Endothelial cell of umbilical vein (primary cell): ENCODE results near the gene FIG4.

ENCODE experiments used
- CTCF ChIP-seq, 2 donors: IDR thresholded peaks; 1 replicate in 1 of 2; 2 replicates in 1 of 2; pipeline ENCODE4 v1.5.1; 2011; ENCODE audit warnings: low read length in 2 of 2, mild to moderate bottlenecking in 2 of 2, moderate library complexity in 2 of 2, control low read depth in 1 of 2, inconsistent platforms in 1 of 2, low read depth in 1 of 2; ENCODE audit not compliant: insufficient read depth in 1 of 2; ENCODE audit errors: extremely low read depth in 1 of 2
- EZH2 ChIP-seq: IDR thresholded peaks from 2 replicates; pipeline ENCODE4 v1.6.1; 2012; ENCODE audit warnings: borderline replicate concordance, low read depth, mild to moderate bottlenecking, moderate library complexity, low read length, inconsistent platforms; ENCODE audit not compliant: severe bottlenecking
- FOS ChIP-seq: IDR thresholded peaks from 2 replicates; pipeline ENCODE4 v1.6.1; 2011; ENCODE audit warnings: mild to moderate bottlenecking, low read length, moderate library complexity, borderline replicate concordance; ENCODE audit not compliant: insufficient read depth
- GATA2 ChIP-seq: IDR thresholded peaks from 2 replicates; pipeline ENCODE4 v1.7.0; 2011; ENCODE audit warnings: low read depth, mild to moderate bottlenecking, moderate library complexity, mixed read lengths, low read length; ENCODE audit not compliant: insufficient read length, insufficient read depth
- JUN ChIP-seq: IDR thresholded peaks from 2 replicates; pipeline ENCODE4 v1.6.1; 2011; ENCODE audit warnings: borderline replicate concordance, low read depth; ENCODE audit not compliant: insufficient read length, insufficient read depth
- MYC ChIP-seq: IDR thresholded peaks from one replicate; pipeline ENCODE4 v1.6.1; 2011; ENCODE audit warnings: mild to moderate bottlenecking, low read depth, low read length
- POLR2A ChIP-seq: IDR thresholded peaks from 2 replicates; pipeline ENCODE4 v1.6.1; 2012; ENCODE audit warnings: low read depth, mild to moderate bottlenecking, control low read depth, low read length
- POLR2AphosphoS5 ChIP-seq: IDR thresholded peaks from 2 replicates; pipeline ENCODE4 v1.6.1; 2012; ENCODE audit warnings: low read depth, mild to moderate bottlenecking, control low read depth, low read length, moderate library complexity; ENCODE audit not compliant: insufficient read depth
- TF ChIP-seq, protein P1 (sequence below): IDR thresholded peaks from 2 replicates; pipeline ENCODE4 v1.6.1; 2011; ENCODE audit not compliant: insufficient read depth, insufficient read length

GRCh38 chr6:109740787-109741186 lies 49.7 kb downstream of the FIG4 start:
- TF ChIP-seq EZH2 (no peak), CTCF (IDR thresholded peaks at IDR 0.05; ENCODE audit: extremely low read depth in 1 of 2, insufficient read depth in 1 of 2, low read depth in 1 of 2, low read length in 2 of 2) (no peak), POLR2A (no peak), POLR2AphosphoS5 (no peak), JUN (no peak), FOS (no peak), MYC (no peak), GATA2 (no peak)
- TF ChIP-seq, protein P1, sequence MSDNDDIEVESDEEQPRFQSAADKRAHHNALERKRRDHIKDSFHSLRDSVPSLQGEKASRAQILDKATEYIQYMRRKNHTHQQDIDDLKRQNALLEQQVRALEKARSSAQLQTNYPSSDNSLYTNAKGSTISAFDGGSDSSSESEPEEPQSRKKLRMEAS: no peak
